Liver (tissue), 3 donors: ENCODE results near the gene CH25H.

Experiments used
- ATF3 ChIP-seq: IDR thresholded peaks from 2 replicates; pipeline ENCODE4 v1.6.1; 2016; ENCODE audit warnings: antibody characterized with exemption
- FOXA1 ChIP-seq: IDR thresholded peaks from 2 replicates; pipeline ENCODE4 v1.6.1; 2016; ENCODE audit warnings: antibody characterized with exemption
- GABPA ChIP-seq, 2 donors: IDR thresholded peaks in 1 of 2; conservative IDR thresholded peaks in 1 of 2; 2 replicates each; pipeline ENCODE4 v1.6.1; 2016; ENCODE audit warnings: antibody characterized with exemption in 2 of 2, mild to moderate bottlenecking in 1 of 2, moderate library complexity in 1 of 2
- HNF4A ChIP-seq, 2 donors: conservative IDR thresholded peaks; 2 replicates each; pipeline ENCODE4 v1.6.1; 2016; ENCODE audit warnings: antibody characterized with exemption in 2 of 2, mild to moderate bottlenecking in 2 of 2
- HNF4G ChIP-seq: IDR thresholded peaks from 2 replicates; pipeline ENCODE4 v1.6.1; 2016; ENCODE audit warnings: antibody characterized with exemption
- JUND ChIP-seq, 2 donors: IDR thresholded peaks; 2 replicates each; pipeline ENCODE4 v1.6.1; 2016; ENCODE audit warnings: antibody characterized with exemption in 2 of 2
- NR2F2 ChIP-seq: IDR thresholded peaks from 2 replicates; pipeline ENCODE4 v1.6.1; 2016; ENCODE audit warnings: antibody characterized with exemption
- RAD21 ChIP-seq, 2 donors: IDR thresholded peaks; 2 replicates each; pipeline ENCODE4 v1.6.1; 2016; ENCODE audit warnings: antibody characterized with exemption in 2 of 2, mild to moderate bottlenecking in 2 of 2
- REST ChIP-seq: IDR thresholded peaks from 2 replicates; pipeline ENCODE4 v1.6.1; 2016; ENCODE audit warnings: antibody characterized with exemption, mild to moderate bottlenecking
- YY1 ChIP-seq: IDR thresholded peaks from 2 replicates; pipeline ENCODE4 v1.6.1; 2016; ENCODE audit warnings: antibody characterized with exemption, mild to moderate bottlenecking
- TF ChIP-seq, protein P1 (sequence below): fragments of 150-350 bp; IDR thresholded peaks from 2 replicates; pipeline ENCODE4 v1.5.1; 2017; ENCODE audit warnings: improper control_type of control experiment, low read depth, low read length; ENCODE audit not compliant: missing input control
- TF ChIP-seq, protein P2 (sequence below): IDR thresholded peaks from 2 replicates; pipeline ENCODE4 v1.6.1; 2016; ENCODE audit warnings: antibody characterized with exemption
- donor health status: healthy.
- donor health status: healthy.

GRCh38 chr10:89245802-89246201 lies 38.7 kb upstream of the CH25H start:
- TF ChIP-seq, protein P1, sequence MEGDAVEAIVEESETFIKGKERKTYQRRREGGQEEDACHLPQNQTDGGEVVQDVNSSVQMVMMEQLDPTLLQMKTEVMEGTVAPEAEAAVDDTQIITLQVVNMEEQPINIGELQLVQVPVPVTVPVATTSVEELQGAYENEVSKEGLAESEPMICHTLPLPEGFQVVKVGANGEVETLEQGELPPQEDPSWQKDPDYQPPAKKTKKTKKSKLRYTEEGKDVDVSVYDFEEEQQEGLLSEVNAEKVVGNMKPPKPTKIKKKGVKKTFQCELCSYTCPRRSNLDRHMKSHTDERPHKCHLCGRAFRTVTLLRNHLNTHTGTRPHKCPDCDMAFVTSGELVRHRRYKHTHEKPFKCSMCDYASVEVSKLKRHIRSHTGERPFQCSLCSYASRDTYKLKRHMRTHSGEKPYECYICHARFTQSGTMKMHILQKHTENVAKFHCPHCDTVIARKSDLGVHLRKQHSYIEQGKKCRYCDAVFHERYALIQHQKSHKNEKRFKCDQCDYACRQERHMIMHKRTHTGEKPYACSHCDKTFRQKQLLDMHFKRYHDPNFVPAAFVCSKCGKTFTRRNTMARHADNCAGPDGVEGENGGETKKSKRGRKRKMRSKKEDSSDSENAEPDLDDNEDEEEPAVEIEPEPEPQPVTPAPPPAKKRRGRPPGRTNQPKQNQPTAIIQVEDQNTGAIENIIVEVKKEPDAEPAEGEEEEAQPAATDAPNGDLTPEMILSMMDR: no peak
- no peak for TF ChIP-seq REST
- no peak for TF ChIP-seq JUND (IDR thresholded peaks at IDR 0.05)
- TF ChIP-seq RAD21 (IDR thresholded peaks at IDR 0.05): no peak
- no peak for TF ChIP-seq FOXA1
- TF ChIP-seq HNF4G: no peak
- TF ChIP-seq HNF4A (conservative IDR thresholded peaks at IDR 0.05): no peak
- no peak for TF ChIP-seq NR2F2
- TF ChIP-seq, protein P2, sequence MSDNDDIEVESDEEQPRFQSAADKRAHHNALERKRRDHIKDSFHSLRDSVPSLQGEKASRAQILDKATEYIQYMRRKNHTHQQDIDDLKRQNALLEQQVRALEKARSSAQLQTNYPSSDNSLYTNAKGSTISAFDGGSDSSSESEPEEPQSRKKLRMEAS: no peak
- TF ChIP-seq GABPA (IDR thresholded peaks at IDR 0.05 in 1 of 2, conservative IDR thresholded peaks at IDR 0.05 in 1 of 2): no peak
- TF ChIP-seq ATF3: no peak
- no peak for TF ChIP-seq YY1
